HFFc6 (cell line): ENCODE measurements around the gene OSBPL7. TPM values are rescaled to one million over a fixed set of nuclear protein-coding genes. Genes with fewer than 3 reads are reported as not detected.

ENCODE experiments used
- DNase-seq: peaks from one replicate; pipeline ENCODE4 v3.0.0-alpha.2; 2018
- H3K27ac Mint-ChIP-seq: 2 replicates; pipeline ENCODE4 v1.8.0; 2020; ENCODE audit warnings: mild to moderate bottlenecking, mixed read lengths
- H3K27me3 Mint-ChIP-seq: 2 replicates; pipeline ENCODE4 v1.8.0; 2021; ENCODE audit warnings: mild to moderate bottlenecking, moderate library complexity, mixed read lengths; ENCODE audit not compliant: insufficient read depth
- H3K36me3 Mint-ChIP-seq: 2 replicates; pipeline ENCODE4 v1.8.0; 2021; ENCODE audit warnings: low read depth, mixed read lengths
- H3K4me1 Mint-ChIP-seq: 2 replicates; pipeline ENCODE4 v1.8.0; 2020; ENCODE audit warnings: low read depth, mixed read lengths
- H3K4me3 Mint-ChIP-seq: 2 replicates; pipeline ENCODE4 v1.8.0; 2020; ENCODE audit warnings: mild to moderate bottlenecking, moderate library complexity, mixed read lengths
- H3K9me3 Mint-ChIP-seq: 2 replicates; pipeline ENCODE4 v1.8.0; 2020; ENCODE audit warnings: mild to moderate bottlenecking, mixed read lengths
- CTCF ChIP-seq: fragments of 200-600 bp; sonication (generic); IDR thresholded peaks from 2 replicates; pipeline ENCODE4 v1.5.0; 2021; ENCODE audit warnings: antibody characterized with exemption, mild to moderate bottlenecking
- total RNA-seq, 6 experiments: library from RNA; stranded (reverse); fragmentation: NEBNext Ultra II Directional; extraction: Animal tissue kit (Norgen Biotek cat#: 25700); gene quantifications; 2 replicates in 1 of 6; 3 replicates in 5 of 6; pipeline ENCODE4 v1.2.3, GENCODE V29; 2021

OSBPL7 gene
- total RNA-seq, 6 experiments from 2014 or later: 7.0 to 10.7 (median 9.2) TPM

GRCh38 chr17:47837401-47838039, 15.9 kb upstream of the OSBPL7 start:
- Mint-ChIP-seq H3K27me3 (no peaks in the 10 kb centered on the region), H3K4me1 (peaks cover 34% of the 10 kb centered on the region), H3K9me3 (no peaks in the 10 kb centered on the region), H3K4me3 (0 out of 2 replicates have a peak overlapping the region, but pooled peaks have one; percentile 9), H3K27ac (peak overlapping the region; percentile 58), H3K36me3 (peaks cover 7% of the 10 kb centered on the region; the same call in 1 of the 2 replicates)
- TF ChIP-seq CTCF: no peak
- no peak for DNase-seq

- TF ChIP-seq CTCF: no peak
- Mint-ChIP-seq H3K4me3 (no peak overlapping the region), H3K27me3 (no peaks in the 10 kb centered on the region), H3K4me1 (peaks cover 42% of the 10 kb centered on the region), H3K27ac (no peak overlapping the region), H3K36me3 (peaks cover 7% of the 10 kb centered on the region; the same call in 1 of the 2 replicates), H3K9me3 (no peaks in the 10 kb centered on the region)
- DNase-seq: no peak
Measured at GRCh38 chr17:47836601-47837000, 15.0 kb upstream of the OSBPL7 start.

GRCh38 chr17:47834756-47835155, 13.2 kb upstream of the OSBPL7 start:
- no peak overlapping the region for H3K4me3 Mint-ChIP-seq
- TF ChIP-seq CTCF: no peak
- peaks cover 7% of the 10 kb centered on the region; the same call in 1 of the 2 replicates for H3K36me3 Mint-ChIP-seq
- peaks cover 39% of the 10 kb centered on the region for H3K4me1 Mint-ChIP-seq
- H3K9me3 Mint-ChIP-seq: no peaks in the 10 kb centered on the region
- H3K27ac Mint-ChIP-seq: no peak overlapping the region
- H3K27me3 Mint-ChIP-seq: no peaks in the 10 kb centered on the region; the same call in 1 of the 2 replicates
- DNase-seq: no peak

- H3K27me3 Mint-ChIP-seq: no peaks in the 10 kb centered on the region; the same call in 1 of the 2 replicates
- H3K36me3 Mint-ChIP-seq: peaks cover 7% of the 10 kb centered on the region; the same call in 1 of the 2 replicates
- peak overlapping the region; percentile 85 for H3K27ac Mint-ChIP-seq
- no peak for DNase-seq
- peaks cover 26% of the 10 kb centered on the region for H3K4me1 Mint-ChIP-seq
- TF ChIP-seq CTCF: no peak
- no peaks in the 10 kb centered on the region for H3K9me3 Mint-ChIP-seq
- H3K4me3 Mint-ChIP-seq: peak overlapping the region; percentile 93
Measured at GRCh38 chr17:47831934-47832327, 10.3 kb upstream of the OSBPL7 start.

GRCh38 chr17:47831003-47831933, 9.7 kb upstream of the OSBPL7 start, which contains the start of the genes LRRC46 and MRPL10:
Gene LRRC46, plus strand, starts transcription at chr17:47831670. Its CDS starts 320 bp downstream, at chr17:47831990.
Gene MRPL10, minus strand, starts transcription at chr17:47831541. Its CDS starts 30 bp downstream, at chr17:47831511.
- peak within 1 kb of the TSS; percentile 93 for H3K4me3 Mint-ChIP-seq
- H3K27ac Mint-ChIP-seq: peak within 1 kb of the TSS; percentile 85
- no peaks in the 10 kb centered on the region for H3K9me3 Mint-ChIP-seq
- TF ChIP-seq CTCF: peak; percentile 74
- H3K4me1 Mint-ChIP-seq: peaks cover 26% of the 10 kb centered on the region
- peaks cover 12% of the 10 kb centered on the region for H3K36me3 Mint-ChIP-seq
- no peaks in the 10 kb centered on the region; the same call in 1 of the 2 replicates for H3K27me3 Mint-ChIP-seq
- DNase-seq: peak; percentile 87
